Activated CD4-positive, CD25-positive, alpha-beta regulatory T cell treated with anti-CD3 and anti-CD28 coated beads, Interleukin-2, amount 50 U/mL, for 24 hours (primary cell): Measurements from ENCODE around the gene SOX13.

Experiments used
- ATAC-seq, 2 donors: fragments of 150-1000 bp; cut with Tn5 transposase; one replicate each; pipeline ENCODE4 v1.10.0; 2021; ENCODE audit warnings: mild to moderate bottlenecking in 1 of 2, moderate library complexity in 1 of 2

SOX13 gene

DNA sequence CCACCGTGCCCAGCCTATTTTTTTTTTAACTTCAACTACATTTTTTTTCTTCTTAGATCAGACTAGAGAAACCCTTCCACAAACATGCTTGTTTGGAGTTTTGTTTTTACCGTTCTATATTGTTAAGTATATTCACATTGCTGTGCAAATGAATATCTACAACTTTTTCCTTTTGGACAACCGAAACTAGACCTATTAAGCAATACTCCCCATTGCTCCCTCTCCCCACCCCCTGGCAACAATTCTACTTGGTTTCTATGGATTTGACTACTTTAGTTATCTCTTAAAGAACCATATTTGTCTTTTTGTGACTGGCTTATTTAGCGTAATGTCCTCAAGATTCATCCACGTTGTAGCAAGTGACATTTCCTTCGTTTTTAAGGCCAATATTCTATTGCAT is 59.8 kb downstream of the SOX13 start:
- ATAC-seq = no peak

DNA sequence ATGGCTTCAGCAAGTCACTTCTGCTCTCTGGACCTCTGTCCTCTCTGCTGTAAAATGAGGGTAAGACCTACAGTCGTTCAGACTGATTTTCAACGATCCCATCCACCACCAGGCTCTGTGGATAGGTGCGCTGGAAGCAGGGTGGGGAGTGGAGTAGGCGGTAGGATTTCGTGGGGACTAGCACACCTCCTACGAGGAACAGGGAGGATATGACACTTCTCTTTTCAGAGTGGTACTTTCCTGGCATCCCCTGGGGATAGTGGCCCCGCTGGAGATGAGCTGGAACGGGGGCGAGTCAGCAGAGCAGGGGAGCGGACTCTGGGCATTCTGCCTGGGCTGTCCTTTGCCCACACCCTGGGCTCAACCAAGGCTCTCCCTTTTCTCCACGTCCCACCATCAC is 61.2 kb downstream of the SOX13 start:
- ATAC-seq = no peak

DNA sequence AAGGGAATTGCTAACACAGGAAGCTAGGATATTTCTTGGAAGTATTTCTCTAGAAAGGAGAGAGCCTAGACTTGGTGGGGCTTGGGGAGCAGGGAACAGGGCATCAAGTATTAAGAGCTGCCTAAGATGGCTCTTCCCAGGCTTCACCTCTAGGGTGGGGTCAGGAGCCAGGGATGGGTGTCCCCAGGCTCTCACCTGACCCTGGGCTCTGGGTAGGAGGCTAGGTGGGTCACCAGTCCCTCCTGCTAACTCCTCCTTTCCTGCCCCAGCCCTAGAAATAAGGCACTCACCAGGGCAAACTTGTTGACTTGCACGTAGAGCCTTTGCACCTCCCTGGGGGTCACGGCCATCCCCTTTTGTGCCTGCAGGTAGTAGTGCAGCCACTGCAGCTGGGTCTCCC is 63.9 kb downstream of the SOX13 start:
- ATAC-seq = no peak

DNA sequence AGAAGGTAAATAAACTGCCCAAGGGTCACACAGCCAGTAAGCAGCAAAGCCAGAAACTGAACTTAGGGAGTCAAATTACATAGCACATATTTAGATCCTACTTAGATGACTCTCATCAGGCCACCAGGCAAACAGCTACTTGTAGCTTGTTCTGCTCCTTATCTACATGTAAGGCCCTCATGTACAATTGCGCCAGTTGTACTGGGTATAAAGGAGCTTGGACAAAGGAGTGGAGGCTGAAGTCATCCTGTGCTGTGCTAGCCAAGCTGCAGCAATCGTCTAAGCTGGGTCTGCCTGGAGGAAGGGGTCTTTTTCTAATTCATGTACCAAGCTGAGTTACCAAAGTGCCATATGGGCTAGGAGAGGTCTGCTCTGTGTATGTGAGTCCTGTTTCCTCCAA is 66.2 kb downstream of the SOX13 start:
- no peak for ATAC-seq

DNA sequence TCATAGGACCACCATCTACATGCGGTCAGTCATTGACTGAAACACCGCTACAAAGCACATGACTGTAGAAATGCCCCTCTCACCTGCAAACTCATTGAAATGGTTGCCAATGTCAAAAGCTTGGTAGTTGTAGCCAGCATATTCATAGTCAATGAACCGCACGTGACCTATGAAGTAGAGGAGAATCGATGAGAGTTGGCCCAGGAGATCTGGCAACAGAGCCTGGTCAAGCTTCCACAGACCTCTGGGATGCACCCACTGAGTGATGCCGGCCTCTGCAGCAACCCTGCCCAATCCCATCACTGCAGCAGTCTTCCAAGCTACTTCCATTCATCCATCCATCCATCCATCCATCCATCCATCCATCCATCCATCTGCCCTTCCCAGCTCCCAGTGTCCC is 67.0 kb downstream of the SOX13 start:
- ATAC-seq = no peak

DNA sequence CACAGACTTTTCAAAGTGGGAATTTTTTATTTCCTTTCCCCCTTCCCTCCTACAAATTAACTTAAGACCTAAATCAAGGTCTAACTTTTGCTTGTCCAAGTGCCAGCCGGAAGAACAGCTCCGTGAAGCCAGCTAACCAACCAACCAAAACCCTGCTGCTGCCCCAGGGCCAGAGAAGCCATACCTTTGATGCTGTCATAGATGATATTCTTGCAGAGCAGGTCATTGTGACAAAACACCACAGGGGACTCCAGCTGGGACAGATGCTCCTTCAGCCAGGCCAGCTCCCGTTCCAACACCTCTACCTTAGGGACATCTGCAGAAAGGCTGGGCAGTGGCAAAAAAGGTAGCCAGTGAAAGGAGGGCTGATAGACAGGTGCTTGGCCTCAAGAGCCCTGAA is 68.2 kb downstream of the SOX13 start:
- ATAC-seq = no peak

DNA sequence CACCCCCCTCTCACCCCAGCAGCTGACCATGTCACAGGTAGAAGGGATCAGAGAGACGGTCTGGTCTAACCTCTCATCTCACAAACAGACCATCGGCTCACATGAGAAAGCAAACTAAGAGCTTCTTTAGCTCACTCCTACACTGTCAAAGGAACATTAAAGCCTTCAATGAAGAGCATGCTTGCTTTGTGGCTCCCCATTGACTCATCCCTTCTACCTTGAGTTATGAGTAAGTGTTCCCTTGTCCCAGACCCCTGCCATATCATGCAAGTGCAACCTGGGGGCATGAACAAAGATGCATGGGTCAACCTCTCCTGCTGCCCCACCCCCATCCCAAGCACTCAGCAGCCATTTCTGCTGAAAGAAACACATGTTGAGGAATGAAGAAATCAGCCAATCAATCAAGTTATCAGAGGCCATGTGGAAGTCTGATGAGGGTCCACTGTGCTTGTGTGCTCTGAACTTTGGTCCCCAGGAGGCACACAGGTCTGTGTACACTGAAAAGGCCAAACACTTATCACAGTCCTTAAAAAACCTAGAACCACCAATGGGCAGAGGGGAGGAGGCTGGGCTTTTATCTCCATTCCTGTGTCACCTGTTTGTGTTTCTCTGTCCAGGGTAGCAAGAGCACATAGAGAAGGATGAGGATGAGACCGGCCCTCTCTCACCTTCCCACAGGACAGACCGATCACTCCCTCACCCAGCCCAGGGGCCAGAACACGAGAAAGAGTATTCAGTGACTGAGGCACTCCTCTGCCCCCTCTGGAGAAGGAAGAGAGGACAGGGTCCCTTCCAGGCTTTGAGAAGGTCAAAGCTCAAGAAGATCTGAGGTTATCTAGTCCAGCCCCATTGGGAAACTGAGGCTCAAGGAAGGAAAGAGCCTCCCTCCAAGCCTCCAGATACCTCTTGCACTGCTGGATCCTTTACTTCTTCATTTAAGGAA is 69.4 kb downstream of the SOX13 start:
- no peak for ATAC-seq

DNA sequence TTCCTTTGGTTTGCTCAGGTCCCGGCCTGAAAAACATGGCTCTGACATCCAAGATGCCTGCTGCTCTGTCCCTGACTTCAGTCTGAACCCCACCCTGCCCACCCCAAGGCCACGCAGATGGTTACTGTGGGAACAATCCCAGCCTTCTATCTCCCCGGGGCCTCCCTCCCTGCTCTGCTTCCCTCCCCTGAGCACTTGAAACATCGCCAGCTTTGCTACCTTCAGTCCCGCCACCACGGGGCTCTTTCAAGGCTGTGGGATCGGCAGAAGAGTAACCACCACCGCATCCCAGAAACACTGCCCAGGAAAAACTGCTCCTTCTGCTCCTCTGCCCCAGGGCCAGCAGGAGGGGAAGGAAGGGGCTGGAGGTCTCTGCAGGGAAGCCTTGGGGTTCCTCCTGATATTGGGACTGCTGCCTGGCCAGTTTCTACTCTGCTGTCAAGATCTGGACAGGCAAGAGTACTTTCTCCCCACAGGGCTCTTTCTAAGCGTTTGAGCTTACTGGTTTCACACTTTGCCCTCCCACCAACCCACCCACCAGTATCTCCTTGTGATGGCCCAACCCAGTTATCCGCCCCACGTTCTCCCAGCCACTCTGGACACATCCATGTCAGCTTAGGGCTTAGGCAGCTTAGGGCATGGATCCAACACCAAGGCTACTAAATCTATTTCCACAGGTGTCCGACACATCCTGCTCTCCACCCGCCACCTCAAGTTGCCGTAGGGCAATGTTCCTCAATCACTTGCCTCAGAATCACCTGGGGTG is 70.5 kb downstream of the SOX13 start:
- no peak for ATAC-seq

DNA sequence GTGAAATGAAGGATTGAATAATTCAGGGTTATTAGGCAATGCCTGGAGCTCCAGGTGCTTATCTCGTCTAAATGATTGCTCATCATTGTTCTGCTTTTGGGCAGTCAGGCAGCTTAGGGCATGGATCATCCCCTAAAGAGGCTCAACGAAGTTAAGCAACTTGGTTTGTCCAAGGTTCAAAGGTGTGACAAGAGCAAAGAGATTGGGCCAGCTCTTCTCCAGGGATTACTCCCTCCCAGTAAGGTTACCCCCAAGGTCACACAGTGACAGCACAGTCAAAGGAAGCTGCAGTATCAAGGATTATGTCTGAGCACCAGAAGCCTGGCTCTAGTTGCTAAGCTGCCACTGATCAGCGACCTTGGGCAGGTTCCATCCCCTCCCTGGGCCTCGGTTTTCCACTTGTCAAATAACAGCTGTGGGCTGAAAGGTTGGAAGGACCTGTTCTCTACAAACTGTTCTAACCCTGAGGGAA is 72.2 kb downstream of the SOX13 start:
- ATAC-seq = no peak

DNA sequence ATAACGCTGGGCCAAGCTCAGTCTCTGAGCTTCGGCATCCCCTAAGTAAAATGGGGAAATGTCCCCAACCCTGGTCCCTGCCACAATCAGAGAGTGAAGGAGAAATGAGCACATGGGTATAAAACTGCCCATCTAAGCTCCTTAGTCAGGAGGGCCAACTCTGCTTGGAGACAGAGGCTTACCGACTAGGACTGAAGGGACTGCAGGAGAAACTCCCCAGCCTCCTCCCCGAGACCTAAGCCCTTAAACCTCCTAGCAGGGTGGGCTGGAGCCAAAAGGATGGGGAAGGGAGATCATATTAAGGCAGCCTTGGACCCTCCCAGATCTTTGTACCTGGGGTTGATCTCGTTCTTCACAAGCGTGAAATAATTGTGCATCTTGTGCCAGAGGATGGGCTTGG is 73.4 kb downstream of the SOX13 start:
- ATAC-seq = no peak

DNA sequence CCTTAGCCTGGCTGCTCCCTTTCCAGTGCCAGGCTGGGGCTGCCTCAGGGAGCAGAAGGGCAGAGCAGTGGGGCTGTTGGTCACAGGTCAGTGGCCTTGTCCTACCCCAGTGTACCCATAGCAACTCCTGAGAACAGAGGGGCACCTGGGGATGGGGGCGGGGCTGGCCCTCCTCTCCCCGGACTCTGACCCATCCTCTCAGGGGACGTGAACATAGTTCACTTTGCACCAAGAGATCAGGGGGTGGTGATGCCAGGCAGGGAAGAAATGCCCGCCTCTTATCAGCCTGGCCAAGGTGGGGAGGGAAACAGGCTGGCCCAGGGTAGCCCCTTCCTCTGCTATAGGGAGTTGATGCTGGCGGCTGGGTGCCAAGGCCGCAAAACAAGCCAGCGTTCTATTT is 74.0 kb downstream of the SOX13 start:
- no peak for ATAC-seq

DNA sequence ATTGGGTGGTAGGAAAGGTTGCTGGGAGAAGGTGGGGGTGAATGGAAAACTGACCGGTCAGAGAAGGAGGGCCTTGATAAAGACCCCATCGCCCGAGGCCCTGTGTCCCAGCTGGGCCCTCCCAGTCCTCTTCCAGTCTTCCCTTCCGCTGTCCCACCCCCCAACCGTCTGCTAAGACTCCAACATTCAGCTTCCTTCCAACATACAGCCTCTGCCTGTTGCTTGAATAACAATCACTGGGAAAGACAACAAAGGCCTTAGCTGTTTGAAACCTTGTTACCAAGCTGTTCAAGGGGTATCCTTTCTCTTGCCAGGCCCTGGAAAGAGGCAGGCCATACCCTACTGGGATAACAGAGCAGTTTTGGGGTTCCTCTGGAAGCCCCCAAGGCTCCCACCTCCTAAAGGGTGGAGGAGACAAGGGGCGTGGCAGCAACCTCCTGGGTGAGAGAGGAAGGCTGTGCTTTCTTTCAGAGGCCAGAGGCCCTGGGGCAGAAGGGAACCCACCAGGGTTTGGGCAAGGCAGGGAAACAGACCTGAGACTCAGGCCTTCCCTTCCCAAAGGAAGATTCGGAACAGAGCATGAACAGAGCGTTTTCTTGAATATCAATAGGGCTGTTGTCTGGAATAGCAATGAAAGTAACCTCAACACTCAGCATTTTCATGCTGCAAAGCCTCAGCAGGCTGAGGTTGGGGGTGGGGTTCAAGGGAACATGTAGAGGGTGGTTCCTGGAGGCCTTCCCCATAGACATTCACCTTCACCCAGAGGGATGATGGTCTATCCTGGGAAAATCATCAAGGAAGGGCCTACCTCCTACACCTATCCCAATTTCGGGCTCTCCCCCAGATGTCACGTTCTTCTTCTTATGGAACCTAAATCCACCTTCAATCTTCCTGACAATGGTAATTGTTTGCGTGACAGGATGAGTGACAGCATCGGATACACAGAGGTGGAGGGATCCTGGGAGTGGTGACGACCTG is 74.8 kb downstream of the SOX13 start:
- ATAC-seq = no peak

DNA sequence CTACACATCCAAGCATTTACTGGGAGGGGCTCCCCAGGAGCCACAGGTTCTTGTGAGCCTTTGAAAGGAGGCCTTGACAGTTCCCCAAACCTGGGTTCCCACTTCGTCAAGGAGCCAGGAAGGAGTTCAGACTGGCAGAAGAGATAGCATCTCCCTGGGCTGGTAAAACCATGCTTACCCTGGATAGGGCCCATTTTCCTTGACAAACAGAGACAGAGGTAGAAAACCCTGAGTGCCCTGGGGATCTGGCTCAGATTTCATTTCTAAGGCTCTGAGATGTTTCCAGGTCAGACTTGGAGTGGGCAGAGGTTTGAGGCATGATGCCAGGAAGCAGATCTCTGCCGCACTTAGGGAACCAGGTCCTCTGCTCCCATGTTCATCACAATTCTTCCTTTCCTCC is 76.2 kb downstream of the SOX13 start:
- no peak for ATAC-seq

DNA sequence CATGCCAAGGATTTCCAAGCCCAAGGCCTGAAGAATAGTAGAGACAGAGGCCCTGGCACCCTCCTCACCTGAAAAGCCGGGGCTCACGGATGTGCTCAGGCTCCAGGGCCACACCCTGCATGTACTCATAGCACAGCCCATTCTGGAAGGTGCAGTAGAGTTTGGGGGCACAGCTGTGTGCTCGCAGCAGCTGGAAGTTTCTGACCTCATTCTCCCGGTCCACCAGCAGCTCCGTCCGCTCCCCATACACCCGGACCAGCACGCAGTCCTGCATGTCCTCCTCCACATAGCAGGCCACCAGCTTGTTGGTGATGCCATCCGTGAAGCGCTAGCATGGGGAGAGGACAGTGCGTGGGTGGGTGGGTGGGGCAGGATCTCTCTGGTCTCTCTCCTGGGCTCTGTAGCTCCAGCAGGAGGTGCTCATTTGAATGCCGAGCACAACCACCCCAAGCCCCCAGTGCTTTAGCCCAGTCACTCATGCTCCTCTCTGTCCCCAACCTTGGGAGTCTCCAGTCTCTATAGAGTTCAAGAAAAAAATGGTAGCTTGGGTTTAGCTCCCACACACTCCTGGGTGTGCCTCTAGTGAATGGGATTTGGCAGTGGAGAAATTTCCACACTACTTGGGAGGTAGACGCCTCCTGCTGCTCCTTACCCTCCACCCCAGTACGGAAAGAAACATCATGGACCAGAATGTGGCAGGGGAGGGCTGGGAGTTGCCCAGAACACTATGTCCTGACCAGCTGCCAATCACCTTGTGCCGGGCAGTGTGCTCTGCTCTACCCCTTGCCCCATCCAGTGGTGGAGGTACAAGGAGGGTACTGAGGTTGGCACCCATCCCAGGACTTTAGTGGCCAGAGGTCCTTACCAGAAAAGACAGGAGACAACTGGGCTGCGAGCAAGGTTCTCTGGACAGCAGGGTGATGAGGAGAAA is 77.0 kb downstream of the SOX13 start:
- no peak for ATAC-seq

DNA sequence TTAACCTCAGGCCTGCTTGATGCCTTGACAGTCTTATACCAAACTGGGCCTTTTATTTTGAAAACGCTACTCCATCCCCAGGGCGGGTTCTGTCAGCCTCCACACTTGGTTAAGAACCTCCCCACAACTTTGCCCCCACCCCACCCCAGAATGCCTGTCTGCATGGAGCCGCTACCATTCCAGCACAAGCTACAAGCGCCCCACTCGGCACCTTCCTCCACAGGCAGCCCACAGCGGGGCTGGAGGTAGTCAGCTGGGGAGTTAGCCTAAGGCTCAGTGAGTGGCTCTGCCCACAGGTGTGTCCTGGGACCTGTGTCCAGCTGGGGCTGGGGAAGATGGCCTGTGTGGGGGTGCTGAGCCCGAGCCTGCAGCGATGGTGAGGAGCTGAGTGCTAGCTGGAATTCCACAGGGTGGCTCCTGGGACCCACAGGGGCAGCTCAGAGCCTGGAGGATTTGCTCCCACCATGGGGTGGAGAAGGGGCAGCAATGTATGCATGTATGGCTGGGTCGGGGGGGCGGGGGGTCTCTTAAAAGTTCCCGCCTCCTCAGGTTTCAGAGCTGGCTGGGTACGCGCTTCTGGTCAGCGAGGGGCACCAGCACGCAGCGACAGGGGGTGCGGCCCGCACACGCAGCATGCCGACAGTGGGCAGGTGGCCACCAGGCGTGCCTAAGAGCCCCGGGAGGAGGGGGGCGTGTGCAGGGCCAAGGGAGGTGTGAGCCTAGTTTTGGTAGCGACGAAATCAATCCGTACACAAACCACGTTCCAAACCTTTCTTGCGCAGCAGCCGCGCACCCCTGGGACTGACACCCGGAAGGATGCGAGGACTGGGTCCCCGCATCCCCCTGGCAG is 78.0 kb downstream of the SOX13 start:
- ATAC-seq = no peak

DNA sequence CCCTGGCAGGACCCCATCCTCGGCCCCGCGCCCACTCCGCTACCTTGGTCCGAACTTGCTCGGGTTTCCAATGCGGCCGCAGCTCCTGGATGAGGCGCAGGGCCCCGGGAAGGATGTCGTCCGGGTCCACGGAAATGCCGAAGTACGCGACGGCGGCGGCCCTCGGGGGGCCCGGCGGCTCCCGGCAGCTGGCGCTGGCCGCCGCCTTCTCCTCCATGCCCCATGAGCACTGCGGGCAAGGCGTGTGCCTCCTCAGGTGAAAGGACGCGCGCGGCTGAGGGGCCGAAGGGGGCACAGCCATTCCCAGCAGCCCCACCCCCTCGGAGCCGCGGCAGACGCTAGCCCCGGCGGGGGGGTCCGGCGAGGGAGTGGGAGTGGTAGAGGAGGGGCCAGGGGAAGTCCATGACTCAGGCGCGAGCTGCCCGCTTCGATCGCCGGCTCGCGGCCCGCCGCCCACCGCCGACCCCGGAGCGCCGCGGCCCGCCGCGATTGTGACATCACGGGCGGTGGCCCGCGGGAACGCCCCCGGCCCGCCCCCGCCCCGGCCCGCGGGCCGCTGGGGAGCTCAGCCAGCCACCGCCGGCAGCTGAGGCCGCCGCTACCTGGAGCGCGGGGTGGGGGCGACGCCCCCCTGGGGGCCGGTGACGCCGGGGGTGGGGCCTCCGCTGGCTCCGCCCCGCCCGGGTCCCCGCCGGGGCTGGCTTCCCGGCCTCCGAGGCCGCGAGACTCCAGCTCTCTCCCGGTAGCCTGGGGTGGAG is 78.8 kb downstream of the SOX13 start, which contains the start of gene ETNK2:
TSS of gene ETNK2 (minus strand) at position 493 of the 758 bp plus-strand sequence. CDS start at position 301, 192 bp downstream.
- ATAC-seq = peak; percentile 45 to 59

DNA sequence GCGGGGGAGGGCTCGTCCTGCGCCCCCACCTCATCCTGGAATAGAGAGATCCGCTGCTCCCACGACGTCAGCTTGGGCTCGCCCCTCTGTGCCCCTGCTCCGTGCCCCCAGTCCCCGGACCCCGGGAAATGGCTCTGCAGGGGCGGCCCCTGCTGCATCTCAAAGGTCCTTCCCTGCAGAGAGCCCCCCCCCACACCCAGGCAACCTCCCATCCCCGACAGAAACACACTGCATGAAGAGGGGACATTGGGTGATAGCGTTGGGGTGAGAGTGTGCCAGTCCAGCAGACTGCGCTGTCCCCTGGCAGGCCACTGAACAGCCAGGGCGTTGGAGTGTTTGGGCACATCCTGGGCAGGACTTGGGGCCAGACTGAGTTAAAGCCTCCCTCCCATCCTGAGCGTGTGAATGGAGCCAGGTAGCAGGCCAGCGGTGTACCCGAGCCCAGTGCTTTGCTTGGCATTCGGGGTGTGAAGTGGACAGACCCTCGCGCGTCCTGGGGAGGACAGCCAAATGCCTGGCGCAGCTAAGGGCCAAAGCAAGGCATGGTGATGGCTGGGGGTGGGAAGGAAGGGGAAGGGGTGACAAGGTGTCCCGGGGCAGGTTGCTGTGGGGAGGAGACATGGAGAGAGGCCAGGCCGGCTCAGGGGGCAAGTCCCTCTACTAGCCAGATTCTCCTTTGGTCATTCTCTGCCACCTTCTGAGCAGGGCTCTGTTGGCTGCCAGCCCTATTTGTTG is 79.6 kb downstream of the SOX13 start:
- ATAC-seq = no peak

DNA sequence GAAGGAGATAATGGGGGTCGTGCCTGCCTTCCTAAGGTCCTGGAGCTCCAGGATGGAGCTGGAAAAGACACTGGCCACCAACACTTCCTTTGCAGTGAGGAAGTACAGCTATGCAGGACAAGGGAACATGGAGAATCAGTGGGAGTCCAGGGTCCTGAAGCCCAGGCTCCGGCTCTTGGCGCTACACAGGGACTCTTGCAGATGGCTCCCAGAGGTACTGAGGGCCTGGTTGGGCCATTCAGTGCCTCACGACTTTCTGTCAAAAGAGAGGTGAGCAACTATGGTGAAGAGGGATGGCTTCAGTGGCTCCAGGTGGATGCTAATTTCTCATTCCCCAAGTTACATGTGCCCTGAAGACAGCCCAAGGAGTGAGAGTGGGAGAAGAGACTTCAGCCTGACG is 80.8 kb downstream of the SOX13 start:
- no peak for ATAC-seq
